Central memory CD8-positive, alpha-beta T cell (primary cell): ENCODE data around the gene TREML1.
"Not testable (repeated sequence)": the region's sequence is repeated elsewhere in the genome, so short reads cannot be mapped to it uniquely, and the experiment has no call there.

Experiments
- ATAC-seq: fragments of 150-1000 bp; cut with Tn5 transposase; replicated peaks from 2 replicates; pipeline ENCODE4 v1.10.0; 2022; ENCODE audit warnings: mild to moderate bottlenecking, moderate FRiP score, moderate number of reproducible peaks; ENCODE audit not compliant: poor library complexity, severe bottlenecking; ENCODE audit errors: extremely low read depth
- DNase-seq, 2 donors: peaks; one replicate each; pipeline ENCODE4 v3.0.0; 2021; ENCODE audit warnings: low spot score in 2 of 2
- H3K27ac Mint-ChIP-seq: one replicate; pipeline ENCODE4 v1.8.0; 2022; ENCODE audit warnings: low read depth, mild to moderate bottlenecking, moderate library complexity, mixed read lengths
- H3K27me3 Mint-ChIP-seq: one replicate; pipeline ENCODE4 v1.8.0; 2022; ENCODE audit warnings: mixed read lengths
- H3K36me3 Mint-ChIP-seq: one replicate; pipeline ENCODE4 v1.8.0; 2022; ENCODE audit warnings: mild to moderate bottlenecking, moderate library complexity, mixed read lengths; ENCODE audit not compliant: insufficient read depth
- H3K4me1 Mint-ChIP-seq: one replicate; pipeline ENCODE4 v1.8.0; 2022; ENCODE audit warnings: mixed read lengths
- H3K4me3 Mint-ChIP-seq: one replicate; pipeline ENCODE4 v1.8.0; 2022; ENCODE audit warnings: mild to moderate bottlenecking, moderate library complexity, mixed read lengths
- H3K9me3 Mint-ChIP-seq: one replicate; pipeline ENCODE4 v1.8.0; 2022; ENCODE audit warnings: mixed read lengths

TREML1 gene

GRCh38 chr6:41189967-41190366 lies 35.8 kb upstream of the TREML1 start:
- Mint-ChIP-seq H3K27me3 (no peaks in the 10 kb centered on the region), H3K4me3 (no peak overlapping the region), H3K4me1 (peaks cover 77% of the 10 kb centered on the region), H3K27ac (no peak overlapping the region), H3K36me3 (peaks cover 2% of the 10 kb centered on the region), H3K9me3 (no peaks in the 10 kb centered on the region)
- ATAC-seq, result no peak
- no peak for DNase-seq

- not testable (repeated sequence) for DNase-seq, H3K9me3 Mint-ChIP-seq, ATAC-seq, H3K27ac Mint-ChIP-seq, H3K4me3 Mint-ChIP-seq, H3K27me3 Mint-ChIP-seq, H3K36me3 Mint-ChIP-seq
- H3K4me1 Mint-ChIP-seq, result peaks cover 67% of the 10 kb centered on the region
These were observed 34.9 kb upstream of the TREML1 start for GRCh38 chr6:41189046-41189445.

- no peaks in the 10 kb centered on the region for H3K9me3 Mint-ChIP-seq
- no peaks in the 10 kb centered on the region for H3K36me3 Mint-ChIP-seq
- ATAC-seq, result no peak
- H3K27ac Mint-ChIP-seq, result no peak overlapping the region
- no peaks in the 10 kb centered on the region for H3K27me3 Mint-ChIP-seq
- peaks cover 60% of the 10 kb centered on the region for H3K4me1 Mint-ChIP-seq
- no peak for DNase-seq
- H3K4me3 Mint-ChIP-seq, result no peak overlapping the region
These were observed 34.1 kb upstream of the TREML1 start for GRCh38 chr6:41187924-41188886.

GRCh38 chr6:41186031-41186562 lies 31.9 kb upstream of the TREML1 start:
- DNase-seq (no peak), ATAC-seq (no peak)
- no peaks in the 10 kb centered on the region for H3K27me3 Mint-ChIP-seq
- H3K36me3 Mint-ChIP-seq, result no peaks in the 10 kb centered on the region
- H3K4me1 Mint-ChIP-seq, result peaks cover 51% of the 10 kb centered on the region
- H3K4me3 Mint-ChIP-seq, result no peak overlapping the region
- peak overlapping the region; percentile 76 for H3K27ac Mint-ChIP-seq
- H3K9me3 Mint-ChIP-seq, result no peaks in the 10 kb centered on the region

GRCh38 chr6:41184761-41185160 lies 30.6 kb upstream of the TREML1 start:
- Mint-ChIP-seq H3K4me1 (peaks cover 48% of the 10 kb centered on the region), H3K36me3 (no peaks in the 10 kb centered on the region), H3K27ac (peak overlapping the region; percentile 76), H3K27me3 (no peaks in the 10 kb centered on the region), H3K4me3 (no peak overlapping the region), H3K9me3 (no peaks in the 10 kb centered on the region)
- no peak for DNase-seq
- ATAC-seq, result no peak

- H3K4me3 Mint-ChIP-seq, result no peak overlapping the region
- no peaks in the 10 kb centered on the region for H3K36me3 Mint-ChIP-seq
- no peaks in the 10 kb centered on the region for H3K9me3 Mint-ChIP-seq
- peak; percentile 91 for ATAC-seq
- H3K4me1 Mint-ChIP-seq, result peaks cover 28% of the 10 kb centered on the region
- DNase-seq, result peak in 1 of 2 donors; percentile 26
- peak overlapping the region; percentile 5 for H3K27ac Mint-ChIP-seq
- H3K27me3 Mint-ChIP-seq, result no peaks in the 10 kb centered on the region
These were observed 28.2 kb upstream of the TREML1 start for GRCh38 chr6:41182069-41183034.

- H3K4me1 Mint-ChIP-seq, result peaks cover 24% of the 10 kb centered on the region
- DNase-seq (no peak), ATAC-seq (no peak)
- no peaks in the 10 kb centered on the region for H3K27me3 Mint-ChIP-seq
- H3K9me3 Mint-ChIP-seq, result no peaks in the 10 kb centered on the region
- no peak overlapping the region for H3K27ac Mint-ChIP-seq
- H3K4me3 Mint-ChIP-seq, result no peak overlapping the region
- no peaks in the 10 kb centered on the region for H3K36me3 Mint-ChIP-seq
These were observed 27.4 kb upstream of the TREML1 start for GRCh38 chr6:41181566-41181965.

- ATAC-seq (no peak), DNase-seq (no peak)
- H3K4me3 Mint-ChIP-seq, result no peak overlapping the region
- no peak overlapping the region for H3K27ac Mint-ChIP-seq
- H3K36me3 Mint-ChIP-seq, result no peaks in the 10 kb centered on the region
- peaks cover 11% of the 10 kb centered on the region for H3K4me1 Mint-ChIP-seq
- no peaks in the 10 kb centered on the region for H3K9me3 Mint-ChIP-seq
- peaks cover 9% of the 10 kb centered on the region for H3K27me3 Mint-ChIP-seq
These were observed 25.0 kb upstream of the TREML1 start for GRCh38 chr6:41179163-41179562.

- H3K27me3 Mint-ChIP-seq, result peaks cover 9% of the 10 kb centered on the region
- no peak for ATAC-seq
- no peak for DNase-seq
- no peaks in the 10 kb centered on the region for H3K36me3 Mint-ChIP-seq
- H3K9me3 Mint-ChIP-seq, result no peaks in the 10 kb centered on the region
- no peak overlapping the region for H3K4me3 Mint-ChIP-seq
- H3K27ac Mint-ChIP-seq, result no peak overlapping the region
- peaks cover 11% of the 10 kb centered on the region for H3K4me1 Mint-ChIP-seq
These were observed 23.5 kb upstream of the TREML1 start for GRCh38 chr6:41177695-41178094.

- DNase-seq (no peak), ATAC-seq (no peak)
- peaks cover 9% of the 10 kb centered on the region for H3K27me3 Mint-ChIP-seq
- H3K4me1 Mint-ChIP-seq, result peaks cover 11% of the 10 kb centered on the region
- H3K9me3 Mint-ChIP-seq, result no peaks in the 10 kb centered on the region
- no peak overlapping the region for H3K4me3 Mint-ChIP-seq
- H3K27ac Mint-ChIP-seq, result no peak overlapping the region
- H3K36me3 Mint-ChIP-seq, result no peaks in the 10 kb centered on the region
These were observed 23.1 kb upstream of the TREML1 start for GRCh38 chr6:41177287-41177686.

GRCh38 chr6:41176189-41176588 lies 22.0 kb upstream of the TREML1 start:
- H3K9me3 Mint-ChIP-seq, result no peaks in the 10 kb centered on the region
- peaks cover under 1% of the 10 kb centered on the region for H3K4me1 Mint-ChIP-seq
- peaks cover 9% of the 10 kb centered on the region for H3K27me3 Mint-ChIP-seq
- ATAC-seq, result no peak
- H3K36me3 Mint-ChIP-seq, result no peaks in the 10 kb centered on the region
- no peak overlapping the region for H3K27ac Mint-ChIP-seq
- DNase-seq, result no peak
- no peak overlapping the region for H3K4me3 Mint-ChIP-seq

- Mint-ChIP-seq H3K36me3 (no peaks in the 10 kb centered on the region), H3K27me3 (peaks cover 9% of the 10 kb centered on the region), H3K4me1 (peaks cover 5% of the 10 kb centered on the region), H3K4me3 (no peak overlapping the region), H3K27ac (no peak overlapping the region), H3K9me3 (no peaks in the 10 kb centered on the region)
- ATAC-seq (no peak), DNase-seq (no peak)
These were observed 20.9 kb upstream of the TREML1 start for GRCh38 chr6:41175084-41175483.
